Endothelial cell (in vitro differentiated cells): ENCODE results near the gene OSBPL8. TPM values are rescaled to one million over a fixed set of nuclear protein-coding genes. Genes with fewer than 3 reads are reported as not detected.

Source experiments
- DNase-seq: peaks from one replicate; pipeline ENCODE4 v3.0.0; 2021; ENCODE audit warnings: low spot score
- H3K27ac Mint-ChIP-seq: one replicate; pipeline ENCODE4 v1.8.0; 2021; ENCODE audit warnings: mixed read lengths, inconsistent platforms; ENCODE audit not compliant: unreplicated experiment
- H3K27me3 Mint-ChIP-seq: one replicate; pipeline ENCODE4 v1.8.0; 2021; ENCODE audit warnings: mild to moderate bottlenecking, moderate library complexity, mixed read lengths, inconsistent platforms; ENCODE audit not compliant: unreplicated experiment
- H3K36me3 Mint-ChIP-seq: one replicate; pipeline ENCODE4 v1.8.0; 2021; ENCODE audit warnings: mild to moderate bottlenecking, low read depth, mixed read lengths, inconsistent platforms; ENCODE audit not compliant: unreplicated experiment
- H3K4me1 Mint-ChIP-seq: one replicate; pipeline ENCODE4 v1.8.0; 2021; ENCODE audit warnings: mild to moderate bottlenecking, mixed read lengths, inconsistent platforms; ENCODE audit not compliant: unreplicated experiment
- H3K4me3 Mint-ChIP-seq: one replicate; pipeline ENCODE4 v1.8.0; 2021; ENCODE audit warnings: mild to moderate bottlenecking, mixed read lengths, inconsistent platforms; ENCODE audit not compliant: unreplicated experiment
- H3K9me3 Mint-ChIP-seq: one replicate; pipeline ENCODE4 v1.8.0; 2021; ENCODE audit warnings: mixed read lengths, inconsistent platforms; ENCODE audit not compliant: unreplicated experiment
- total RNA-seq: library from RNA; stranded (reverse); fragmentation: NEBNext Ultra II Directional; extraction: Animal tissue kit (Norgen Biotek cat#: 25700); gene quantifications from one replicate; pipeline ENCODE4 v1.2.1, GENCODE V29; 2021; ENCODE audit not compliant: unreplicated experiment
- TF ChIP-seq, protein P1 (sequence below): fragments of 200-600 bp; sonication (generic); IDR thresholded peaks from one replicate; pipeline ENCODE4 v1.5.0; 2021; ENCODE audit warnings: antibody characterized with exemption; ENCODE audit not compliant: unreplicated experiment

Gene OSBPL8
- total RNA-seq, 1 donor from 2014 or later = 82.3 TPM

GRCh38 chr12:76348079-76348901, 211.3 kb downstream of the OSBPL8 start, which contains the start of gene BBS10:
Gene BBS10, minus strand, starts transcription at chr12:76348415. Its CDS starts 57 bp downstream, at chr12:76348358.
- DNase-seq = peak; percentile 77
- Mint-ChIP-seq H3K4me3 (peak within 1 kb of the TSS; percentile 94), H3K9me3 (no peaks in the 10 kb centered on the region), H3K36me3 (peaks cover 3% of the 10 kb centered on the region), H3K27ac (peak within 1 kb of the TSS; percentile 83), H3K4me1 (peaks cover 11% of the 10 kb centered on the region), H3K27me3 (no peaks in the 10 kb centered on the region)
- TF ChIP-seq, protein P1, sequence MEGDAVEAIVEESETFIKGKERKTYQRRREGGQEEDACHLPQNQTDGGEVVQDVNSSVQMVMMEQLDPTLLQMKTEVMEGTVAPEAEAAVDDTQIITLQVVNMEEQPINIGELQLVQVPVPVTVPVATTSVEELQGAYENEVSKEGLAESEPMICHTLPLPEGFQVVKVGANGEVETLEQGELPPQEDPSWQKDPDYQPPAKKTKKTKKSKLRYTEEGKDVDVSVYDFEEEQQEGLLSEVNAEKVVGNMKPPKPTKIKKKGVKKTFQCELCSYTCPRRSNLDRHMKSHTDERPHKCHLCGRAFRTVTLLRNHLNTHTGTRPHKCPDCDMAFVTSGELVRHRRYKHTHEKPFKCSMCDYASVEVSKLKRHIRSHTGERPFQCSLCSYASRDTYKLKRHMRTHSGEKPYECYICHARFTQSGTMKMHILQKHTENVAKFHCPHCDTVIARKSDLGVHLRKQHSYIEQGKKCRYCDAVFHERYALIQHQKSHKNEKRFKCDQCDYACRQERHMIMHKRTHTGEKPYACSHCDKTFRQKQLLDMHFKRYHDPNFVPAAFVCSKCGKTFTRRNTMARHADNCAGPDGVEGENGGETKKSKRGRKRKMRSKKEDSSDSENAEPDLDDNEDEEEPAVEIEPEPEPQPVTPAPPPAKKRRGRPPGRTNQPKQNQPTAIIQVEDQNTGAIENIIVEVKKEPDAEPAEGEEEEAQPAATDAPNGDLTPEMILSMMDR = peak; percentile 44

GRCh38 chr12:76346798-76347420, 212.7 kb downstream of the OSBPL8 start:
- Mint-ChIP-seq H3K4me1 (peaks cover 11% of the 10 kb centered on the region), H3K27ac (no peak overlapping the region), H3K36me3 (peaks cover 3% of the 10 kb centered on the region), H3K9me3 (no peaks in the 10 kb centered on the region), H3K4me3 (no peak overlapping the region), H3K27me3 (no peaks in the 10 kb centered on the region)
- TF ChIP-seq, protein P1 = no peak
- DNase-seq = no peak

DNA sequence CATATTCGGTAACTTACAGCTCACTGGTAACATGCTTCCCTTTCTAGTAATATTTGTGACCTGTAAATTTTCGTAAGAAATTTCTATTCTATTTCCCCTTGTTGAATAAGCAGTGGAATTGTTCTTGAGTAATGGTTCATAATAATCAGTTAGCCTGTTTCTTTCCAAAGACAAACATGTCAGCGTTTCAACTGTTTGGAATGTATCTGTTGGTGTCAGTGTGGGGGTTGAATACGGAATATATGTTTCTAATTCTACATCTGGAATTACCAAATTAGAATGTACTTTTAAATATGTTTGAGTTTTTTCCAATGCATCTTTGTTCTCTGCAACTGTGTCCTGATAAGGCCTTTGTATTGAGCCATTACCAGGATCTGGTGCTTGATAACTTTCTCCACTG, 213.3 kb downstream of the OSBPL8 start:
- no peaks in the 10 kb centered on the region for H3K9me3 Mint-ChIP-seq
- H3K4me1 Mint-ChIP-seq = peaks cover 11% of the 10 kb centered on the region
- TF ChIP-seq, protein P1 = no peak
- H3K27me3 Mint-ChIP-seq = no peaks in the 10 kb centered on the region
- H3K36me3 Mint-ChIP-seq = peaks cover 3% of the 10 kb centered on the region
- H3K4me3 Mint-ChIP-seq = peak overlapping the region; percentile 32
- no peak overlapping the region for H3K27ac Mint-ChIP-seq
- DNase-seq = no peak

GRCh38 chr12:76345569-76345968, 214.0 kb downstream of the OSBPL8 start:
- TF ChIP-seq, protein P1 = no peak
- Mint-ChIP-seq H3K27ac (no peak overlapping the region), H3K9me3 (no peaks in the 10 kb centered on the region), H3K27me3 (no peaks in the 10 kb centered on the region), H3K4me3 (no peak overlapping the region), H3K36me3 (peaks cover 3% of the 10 kb centered on the region), H3K4me1 (peaks cover 11% of the 10 kb centered on the region)
- no peak for DNase-seq
